Germinal center (tissue), 1 donor: ENCODE data around the gene SUCLA2.

ENCODE experiments used
- DNase-seq: peaks from one replicate; pipeline ENCODE4 v3.0.0; 2012; ENCODE audit warnings: mixed read lengths, low spot score

The SUCLA2 gene

GRCh38 chr13:47903836-47904235 is 97.2 kb downstream of the SUCLA2 start:
- no peak for DNase-seq

DNA sequence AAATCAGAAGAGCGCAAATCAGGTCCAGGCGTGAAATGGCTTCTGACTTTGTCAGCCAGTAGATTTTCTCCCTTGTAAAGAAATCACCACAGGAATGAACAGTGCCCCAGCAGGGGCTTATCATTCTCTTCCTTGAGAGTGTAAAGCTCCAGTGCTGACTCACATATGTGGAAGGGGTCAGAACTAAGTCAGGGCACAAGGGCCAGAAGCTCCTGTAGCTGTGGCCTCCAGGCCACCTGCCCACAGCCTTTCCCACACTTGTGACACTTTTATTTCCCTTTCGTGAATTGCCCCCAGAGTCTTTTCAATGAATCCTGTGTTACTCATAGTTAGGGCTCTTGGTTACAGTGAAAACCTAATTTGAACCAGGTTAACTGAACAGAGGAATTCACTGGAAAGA is 99.6 kb downstream of the SUCLA2 start:
- DNase-seq: no peak

GRCh38 chr13:47898080-47898479 is 103.0 kb downstream of the SUCLA2 start:
- no peak for DNase-seq

GRCh38 chr13:47897411-47898050 is 103.5 kb downstream of the SUCLA2 start:
- no peak for DNase-seq

GRCh38 chr13:47896546-47896945 is 104.5 kb downstream of the SUCLA2 start:
- no peak for DNase-seq

- DNase-seq: no peak
These were observed 105.0 kb downstream of the SUCLA2 start for GRCh38 chr13:47896111-47896510.

DNA sequence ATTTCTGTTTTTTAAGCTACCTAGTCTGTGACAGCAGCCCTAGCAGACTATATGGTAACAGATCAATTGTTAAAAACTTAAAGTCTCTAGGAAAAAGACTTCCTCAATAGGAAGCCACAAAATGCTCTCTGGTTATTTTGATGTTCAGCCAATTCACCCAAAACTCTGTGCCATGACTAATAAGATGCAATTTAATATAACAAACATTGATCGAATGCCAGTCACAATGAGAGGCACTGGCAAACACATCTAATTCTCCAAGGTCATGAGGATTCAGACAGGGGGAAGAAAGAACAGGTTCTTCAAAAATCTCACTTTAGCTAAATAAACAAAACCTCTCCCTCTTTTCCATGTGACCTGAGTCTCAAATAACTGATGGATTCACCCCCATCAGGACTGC is 107.5 kb downstream of the SUCLA2 start:
- DNase-seq: no peak
